ENCODE data around the gene TAAR1. TPM values are rescaled to one million over a fixed set of nuclear protein-coding genes. Genes with fewer than 3 reads are reported as not detected.
"Not testable (repeated sequence)": the region's sequence is repeated elsewhere in the genome, so short reads cannot be mapped to it uniquely, and the experiment has no call there.

TAAR1 gene
- total RNA-seq, 2 experiments from 2014 or later: not detected

DNA sequence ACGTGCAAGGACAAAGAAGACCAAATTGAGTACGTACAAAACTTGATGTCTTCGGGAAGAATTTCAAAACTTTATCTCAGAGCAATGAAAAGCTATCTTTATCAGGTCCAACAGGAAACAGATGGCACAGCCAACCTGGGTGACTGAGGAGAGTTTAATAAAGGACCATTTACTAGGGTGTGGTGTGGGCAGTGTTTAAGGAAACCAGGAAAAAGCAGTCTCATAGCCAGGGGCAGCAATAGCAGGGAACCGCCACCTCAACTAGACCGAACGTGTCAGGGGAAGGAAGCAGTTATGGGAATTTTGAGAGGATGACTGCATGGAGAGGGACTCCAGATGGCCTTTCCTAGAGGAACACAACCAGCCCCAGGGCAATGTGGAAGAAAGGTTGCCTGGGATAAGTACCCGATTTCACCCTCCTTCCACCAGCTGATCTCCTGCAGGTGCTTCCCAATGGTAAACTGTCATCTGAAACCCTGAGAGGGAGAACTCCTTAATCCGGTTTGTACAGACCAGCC lies 54.3 kb downstream of the TAAR1 start:
- H3K27ac Mint-ChIP-seq: no peak overlapping the region
- H3K9me3 ChIP-seq (ENCODE audit: control insufficient read depth in 1 of 2, insufficient read depth in 1 of 2, low read length in 2 of 2): no peaks in the 10 kb centered on the region
- peaks cover 9% of the 10 kb centered on the region for H3K27me3 Mint-ChIP-seq
- DNase-seq (no peak), ATAC-seq (ENCODE audit: poor library complexity) (no peak)
- no peak overlapping the region for H3K4me3 Mint-ChIP-seq
- no peak overlapping the region for H3K4me3 ChIP-seq (ENCODE audit: low read length)
- H3K27ac ChIP-seq (ENCODE audit: low read depth in 1 of 2, low read length in 2 of 2): no peak overlapping the region
- H3K9me3 Mint-ChIP-seq: no peaks in the 10 kb centered on the region
- TF ChIP-seq, protein P1, sequence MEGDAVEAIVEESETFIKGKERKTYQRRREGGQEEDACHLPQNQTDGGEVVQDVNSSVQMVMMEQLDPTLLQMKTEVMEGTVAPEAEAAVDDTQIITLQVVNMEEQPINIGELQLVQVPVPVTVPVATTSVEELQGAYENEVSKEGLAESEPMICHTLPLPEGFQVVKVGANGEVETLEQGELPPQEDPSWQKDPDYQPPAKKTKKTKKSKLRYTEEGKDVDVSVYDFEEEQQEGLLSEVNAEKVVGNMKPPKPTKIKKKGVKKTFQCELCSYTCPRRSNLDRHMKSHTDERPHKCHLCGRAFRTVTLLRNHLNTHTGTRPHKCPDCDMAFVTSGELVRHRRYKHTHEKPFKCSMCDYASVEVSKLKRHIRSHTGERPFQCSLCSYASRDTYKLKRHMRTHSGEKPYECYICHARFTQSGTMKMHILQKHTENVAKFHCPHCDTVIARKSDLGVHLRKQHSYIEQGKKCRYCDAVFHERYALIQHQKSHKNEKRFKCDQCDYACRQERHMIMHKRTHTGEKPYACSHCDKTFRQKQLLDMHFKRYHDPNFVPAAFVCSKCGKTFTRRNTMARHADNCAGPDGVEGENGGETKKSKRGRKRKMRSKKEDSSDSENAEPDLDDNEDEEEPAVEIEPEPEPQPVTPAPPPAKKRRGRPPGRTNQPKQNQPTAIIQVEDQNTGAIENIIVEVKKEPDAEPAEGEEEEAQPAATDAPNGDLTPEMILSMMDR (IDR thresholded peaks at IDR 0.05): no peak
- H3K36me3 Mint-ChIP-seq (ENCODE audit: low read depth): no peaks in the 10 kb centered on the region
- H3K27me3 ChIP-seq (ENCODE audit: control insufficient read depth in 1 of 2, insufficient read depth in 2 of 2, low read length in 2 of 2): no peaks in the 10 kb centered on the region
- H3K36me3 ChIP-seq (ENCODE audit: insufficient read depth, low read length): no peaks in the 10 kb centered on the region
- intact Hi-C loops (cut with DNase I, micrococcal nuclease): no loop called here
- H3K4me1 Mint-ChIP-seq (ENCODE audit: low read depth): no peaks in the 10 kb centered on the region
- H3K4me1 ChIP-seq (ENCODE audit: insufficient read depth, low read length): no peaks in the 10 kb centered on the region
- ChIA-PET POLR2A (interaction anchor here (1.3 kb wide), 1 partner anchor 10 kb away, joined by 3 read pairs; no protein-coding TSS in a partner anchor), CTCF (no interaction called here)

DNA sequence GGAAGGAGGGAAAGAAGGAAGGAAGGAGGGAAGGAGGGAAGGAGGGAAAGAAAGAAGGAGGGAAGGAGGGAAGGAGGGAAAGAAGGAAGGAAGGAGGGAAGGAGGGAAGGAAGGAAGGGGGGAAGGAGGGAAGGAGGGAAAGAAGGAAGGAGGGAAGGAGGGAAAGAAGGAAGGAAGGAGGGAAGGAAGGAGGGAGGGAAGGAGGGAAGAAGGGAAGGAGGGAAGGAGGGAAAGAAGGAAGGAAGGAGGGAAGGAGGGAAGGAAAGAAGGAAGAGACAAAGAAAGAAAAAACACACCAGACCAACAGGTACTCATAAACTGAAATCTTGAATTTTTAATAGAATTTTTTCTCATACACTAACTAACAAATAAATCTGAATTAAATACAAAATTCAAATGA lies 58.1 kb downstream of the TAAR1 start:
- H3K36me3 Mint-ChIP-seq (ENCODE audit: low read depth); H3K27ac Mint-ChIP-seq; POLR2A ChIA-PET: not testable (repeated sequence)

DNA sequence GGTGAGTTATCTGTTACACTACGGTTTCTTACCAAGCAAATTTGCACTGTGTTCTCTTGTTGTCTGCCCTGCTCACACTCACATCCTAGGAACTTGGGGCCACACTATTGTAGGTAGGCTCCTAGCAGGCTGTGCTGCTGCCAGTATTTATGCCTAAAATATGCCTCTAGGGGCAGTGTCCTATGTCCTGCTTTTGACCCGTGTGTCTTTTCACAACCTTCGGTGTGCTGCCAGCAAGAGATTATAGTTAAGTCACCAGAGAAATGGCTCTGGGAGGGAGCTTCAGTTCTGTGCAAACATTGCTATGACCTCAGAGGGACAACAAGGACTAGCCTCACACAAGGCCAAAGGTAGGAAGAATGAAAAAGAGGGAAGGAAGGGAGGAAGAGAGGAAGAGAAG lies 60.5 kb downstream of the TAAR1 start:
- H3K9me3 Mint-ChIP-seq: no peaks in the 10 kb centered on the region
- Histone ChIP-seq H3K4me1 (ENCODE audit: insufficient read depth, low read length) (no peaks in the 10 kb centered on the region), H3K4me3 (ENCODE audit: low read length) (no peak overlapping the region), H3K9me3 (ENCODE audit: control insufficient read depth in 1 of 2, insufficient read depth in 1 of 2, low read length in 2 of 2) (no peaks in the 10 kb centered on the region), H3K27me3 (ENCODE audit: control insufficient read depth in 1 of 2, insufficient read depth in 2 of 2, low read length in 2 of 2) (peaks cover 5 to 16% of the 10 kb centered on the region in 2 experiments), H3K27ac (ENCODE audit: low read depth in 1 of 2, low read length in 2 of 2) (no peak overlapping the region), H3K36me3 (ENCODE audit: insufficient read depth, low read length) (no peaks in the 10 kb centered on the region)
- CTCF ChIA-PET: no interaction called here
- no peaks in the 10 kb centered on the region for H3K36me3 Mint-ChIP-seq (ENCODE audit: low read depth)
- peaks cover 22% of the 10 kb centered on the region for H3K27me3 Mint-ChIP-seq
- no peaks in the 10 kb centered on the region for H3K4me1 Mint-ChIP-seq (ENCODE audit: low read depth)
- H3K4me3 Mint-ChIP-seq: no peak overlapping the region
- H3K27ac Mint-ChIP-seq: no peak overlapping the region
- ATAC-seq (ENCODE audit: poor library complexity) (no peak), DNase-seq (no peak)
- POLR2A ChIA-PET: no interaction called here
- intact Hi-C loops (cut with DNase I, micrococcal nuclease): no loop called here
- TF ChIP-seq, protein P1 (IDR thresholded peaks at IDR 0.05): no peak

More for the DNA sequence above, 58.1 kb downstream of the TAAR1 start:
- peaks cover 17% of the 10 kb centered on the region for H3K27me3 Mint-ChIP-seq
- CTCF ChIA-PET; H3K4me1 Mint-ChIP-seq (ENCODE audit: low read depth); H3K4me3 Mint-ChIP-seq; DNase-seq; H3K27ac ChIP-seq (ENCODE audit: low read depth in 1 of 2, low read length in 2 of 2); H3K9me3 Mint-ChIP-seq; H3K9me3 ChIP-seq (ENCODE audit: control insufficient read depth in 1 of 2, insufficient read depth in 1 of 2, low read length in 2 of 2); H3K4me3 ChIP-seq (ENCODE audit: low read length); H3K36me3 ChIP-seq (ENCODE audit: insufficient read depth, low read length); intact Hi-C loops (cut with DNase I, micrococcal nuclease); ATAC-seq (ENCODE audit: poor library complexity); H3K4me1 ChIP-seq (ENCODE audit: insufficient read depth, low read length): not testable (repeated sequence)
- peaks cover 5 to 11% of the 10 kb centered on the region in 2 experiments for H3K27me3 ChIP-seq (ENCODE audit: control insufficient read depth in 1 of 2, insufficient read depth in 2 of 2, low read length in 2 of 2)

DNA sequence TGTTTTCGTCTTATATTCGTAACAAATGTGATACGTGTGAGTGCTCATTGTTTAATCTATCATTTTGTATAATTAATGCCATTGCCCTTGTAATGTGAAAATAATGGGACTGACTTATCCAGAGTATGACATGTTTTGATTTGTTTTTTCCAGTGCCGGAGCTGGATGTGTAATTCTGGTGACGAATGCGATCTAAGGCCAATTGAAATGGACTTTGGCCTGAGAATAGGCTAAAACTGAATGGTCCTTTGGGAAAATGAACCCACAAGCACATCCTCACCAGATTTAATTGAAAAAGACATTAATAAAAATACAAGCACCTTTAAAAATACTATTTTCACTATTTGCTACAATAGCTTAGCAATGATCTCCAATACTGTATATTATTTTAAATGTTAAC lies 62.8 kb downstream of the TAAR1 start:
- no peak overlapping the region for H3K4me3 Mint-ChIP-seq
- H3K27ac Mint-ChIP-seq: no peak overlapping the region
- Histone ChIP-seq H3K9me3 (ENCODE audit: control insufficient read depth in 1 of 2, insufficient read depth in 1 of 2, low read length in 2 of 2) (no peaks in the 10 kb centered on the region), H3K4me1 (ENCODE audit: insufficient read depth, low read length) (no peaks in the 10 kb centered on the region), H3K4me3 (ENCODE audit: low read length) (no peak overlapping the region), H3K27me3 (ENCODE audit: control insufficient read depth in 1 of 2, insufficient read depth in 2 of 2, low read length in 2 of 2) (peaks cover 5 to 17% of the 10 kb centered on the region in 2 experiments), H3K27ac (ENCODE audit: low read depth in 1 of 2, low read length in 2 of 2) (no peak overlapping the region), H3K36me3 (ENCODE audit: insufficient read depth, low read length) (no peaks in the 10 kb centered on the region)
- ChIA-PET CTCF (no interaction called here), POLR2A (no interaction called here)
- TF ChIP-seq, protein P1 (IDR thresholded peaks at IDR 0.05): no peak
- no peaks in the 10 kb centered on the region for H3K4me1 Mint-ChIP-seq (ENCODE audit: low read depth)
- intact Hi-C loops (cut with DNase I, micrococcal nuclease): no loop called here
- H3K36me3 Mint-ChIP-seq (ENCODE audit: low read depth): no peaks in the 10 kb centered on the region
- ATAC-seq (ENCODE audit: poor library complexity) (no peak), DNase-seq (no peak)
- H3K27me3 Mint-ChIP-seq: peaks cover 27% of the 10 kb centered on the region
- no peaks in the 10 kb centered on the region for H3K9me3 Mint-ChIP-seq

Data from CD4-positive, alpha-beta T cell (primary cell).